IMR-90 (cell line): Measurements from ENCODE around the gene LRFN4. TPM values are rescaled to one million over a fixed set of nuclear protein-coding genes. Genes with fewer than 3 reads are reported as not detected.
A peak's percentile ranks its signal among the peaks of the same experiment; 100 is the strongest.

Source experiments
- ATAC-seq: fragments of 200-7000 bp; cut with Tn5 transposase; 2 replicates; pipeline ENCODE4 v1.9.1; 2020; ENCODE audit warnings: low read depth, mild to moderate bottlenecking, moderate library complexity
- BruUV-seq: library from RNA; stranded (reverse); fragments of 400-500 nt; replicated peaks from 2 replicates; lab custom pipeline; 2021; lab: Mats Ljungman, UMichigan
- CTCF ChIA-PET: fragments of 300-600 bp; formaldehyde crosslinking; extraction: SDS; loops from one replicate; lab custom pipeline; 2021; ENCODE audit warnings: antibody characterized with exemption; lab: Yijun Ruan, JAX
- POLR2A ChIA-PET: fragments of 300-600 bp; sonication (Branson Sonifier 250); formaldehyde crosslinking; loops from one replicate; lab custom pipeline; 2022; ENCODE audit warnings: antibody characterized with exemption; ENCODE audit not compliant: unreplicated experiment; lab: Charles Lee
- DNase-seq: peaks from one replicate; pipeline ENCODE4 v3.0.0; 2013
- H2AFZ ChIP-seq: replicated peaks from 2 replicates; pipeline ENCODE3; 2013; ENCODE audit warnings: low read length, mild to moderate bottlenecking; ENCODE audit not compliant: poor library complexity
- H2AK5ac ChIP-seq: 2 replicates; pipeline ENCODE4 v1.6.1; 2013; ENCODE audit warnings: low read depth, low read length, inconsistent platforms
- H2AK9ac ChIP-seq: replicated peaks from 2 replicates; pipeline ENCODE3; 2013; ENCODE audit warnings: mild to moderate bottlenecking, low read depth, low read length, moderate library complexity; ENCODE audit not compliant: poor library complexity
- H2BK120ac ChIP-seq: 2 replicates; pipeline ENCODE4 v1.6.1; 2013; ENCODE audit warnings: low read depth, low read length, inconsistent platforms
- H2BK15ac ChIP-seq: 3 replicates; pipeline ENCODE4 v1.6.1; 2013; ENCODE audit warnings: low read depth, low read length, inconsistent platforms
- H2BK20ac ChIP-seq: 2 replicates; pipeline ENCODE4 v1.6.1; 2013; ENCODE audit warnings: low read depth, mild to moderate bottlenecking, inconsistent platforms, low read length, moderate library complexity
- H2BK5ac ChIP-seq: 2 replicates; pipeline ENCODE4 v1.6.1; 2013; ENCODE audit warnings: mild to moderate bottlenecking, low read depth, low read length, inconsistent platforms; ENCODE audit not compliant: poor library complexity, severe bottlenecking
- H3K14ac ChIP-seq: replicated peaks from 2 replicates; pipeline ENCODE4 v1.6.1; 2013; ENCODE audit warnings: low read depth, low read length, inconsistent platforms
- H3K18ac ChIP-seq: 2 replicates; pipeline ENCODE4 v1.6.1; 2013; ENCODE audit warnings: low read depth, low read length, control low read depth
- H3K23ac ChIP-seq: 2 replicates; pipeline ENCODE4 v1.6.1; 2013; ENCODE audit warnings: low read depth, low read length, inconsistent platforms
- H3K27ac ChIP-seq: 2 replicates; pipeline ENCODE4 v1.5.1; 2013; ENCODE audit warnings: mild to moderate bottlenecking, control low read depth, low read length; ENCODE audit not compliant: insufficient read depth
- H3K27me3 ChIP-seq: 2 replicates; pipeline ENCODE4 v1.6.1; 2013; ENCODE audit warnings: low read length; ENCODE audit not compliant: control insufficient read depth, insufficient read depth
- H3K36me3 ChIP-seq: 2 replicates; pipeline ENCODE4 v1.6.1; 2013; ENCODE audit warnings: low read length, mixed read lengths; ENCODE audit not compliant: control insufficient read depth, insufficient read depth
- H3K4ac ChIP-seq: 2 replicates; pipeline ENCODE4 v1.6.1; 2013; ENCODE audit warnings: low read depth, low read length, inconsistent platforms
- H3K4me1 ChIP-seq: 2 replicates; pipeline ENCODE4 v1.6.1; 2013; ENCODE audit warnings: low read length, mixed read lengths; ENCODE audit not compliant: control insufficient read depth, insufficient read depth
- H3K4me2 ChIP-seq: 2 replicates; pipeline ENCODE4 v1.6.1; 2013; ENCODE audit warnings: low read depth, mild to moderate bottlenecking, control low read depth, low read length, moderate library complexity
- H3K4me3 ChIP-seq: 2 replicates; pipeline ENCODE4 v1.5.1; 2013; ENCODE audit warnings: low read depth, mild to moderate bottlenecking, control low read depth, low read length, moderate library complexity; ENCODE audit not compliant: insufficient read depth
- H3K56ac ChIP-seq: 2 replicates; pipeline ENCODE4 v1.6.1; 2013; ENCODE audit warnings: low read length, inconsistent platforms; ENCODE audit not compliant: insufficient read depth; ENCODE audit errors: extremely low read depth
- H3K79me1 ChIP-seq, 2 experiments: 2 replicates each; pipeline ENCODE4 v1.6.1; 2013; ENCODE audit warnings: low read length in 2 of 2, inconsistent platforms in 1 of 2, low read depth in 1 of 2
- H3K9ac ChIP-seq: 2 replicates; pipeline ENCODE4 v1.6.1; 2013; ENCODE audit warnings: low read depth, low read length, control low read depth
- H3K9me1 ChIP-seq: 2 replicates; pipeline ENCODE4 v1.6.1; 2013; ENCODE audit warnings: low read length, inconsistent platforms; ENCODE audit not compliant: insufficient read depth
- H3K9me3 ChIP-seq: 2 replicates; pipeline ENCODE4 v1.6.1; 2013; ENCODE audit warnings: low read length; ENCODE audit not compliant: control insufficient read depth, insufficient read depth
- H4K20me1 ChIP-seq: 2 replicates; pipeline ENCODE4 v1.6.1; 2013; ENCODE audit warnings: low read length, inconsistent platforms; ENCODE audit not compliant: insufficient read depth
- H4K5ac ChIP-seq: 2 replicates; pipeline ENCODE4 v1.6.1; 2013; ENCODE audit warnings: mild to moderate bottlenecking, low read depth, low read length, control low read depth
- H4K8ac ChIP-seq, 2 experiments: 2 replicates each; pipeline ENCODE4 v1.6.1; 2013; ENCODE audit warnings: low read depth in 2 of 2, low read length in 2 of 2, control low read depth in 1 of 2, inconsistent platforms in 1 of 2
- H4K91ac ChIP-seq: 2 replicates; pipeline ENCODE4 v1.6.1; 2013; ENCODE audit warnings: low read depth, low read length, inconsistent platforms; ENCODE audit not compliant: insufficient read depth
- BHLHE40 ChIP-seq: fragments of 150-350 bp; IDR thresholded peaks from 2 replicates; pipeline ENCODE4 v1.6.1; 2016; ENCODE audit warnings: mild to moderate bottlenecking, low read depth, low read length
- CHD1 ChIP-seq: IDR thresholded peaks from 2 replicates; pipeline ENCODE4 v1.6.1; 2012; ENCODE audit warnings: low read depth, low read length, improper control_type of control experiment
- FOS ChIP-seq: fragments of 150-350 bp; IDR thresholded peaks from 2 replicates; pipeline ENCODE4 v1.6.1; 2016; ENCODE audit warnings: low read depth, low read length
- MAFK ChIP-seq: IDR thresholded peaks from 2 replicates; pipeline ENCODE4 v1.6.1; 2012; ENCODE audit warnings: low read depth, low read length, improper control_type of control experiment
- MAZ ChIP-seq: IDR thresholded peaks from 2 replicates; pipeline ENCODE4 v1.6.1; 2012; ENCODE audit warnings: low read depth, mild to moderate bottlenecking, low read length, improper control_type of control experiment, moderate library complexity, borderline replicate concordance
- NFE2L2 ChIP-seq: fragments of 150-350 bp; IDR thresholded peaks from 2 replicates; pipeline ENCODE4 v1.6.1; 2016; ENCODE audit warnings: low read depth, mild to moderate bottlenecking, low read length
- POLR2A ChIP-seq: IDR thresholded peaks from 2 replicates; pipeline ENCODE4 v1.6.1; 2012; ENCODE audit warnings: mild to moderate bottlenecking, low read depth, low read length
- RAD21 ChIP-seq: IDR thresholded peaks from 2 replicates; pipeline ENCODE4 v1.6.1; 2012; ENCODE audit warnings: low read length, improper control_type of control experiment
- RCOR1 ChIP-seq: IDR thresholded peaks from 2 replicates; pipeline ENCODE4 v1.6.1; 2012; ENCODE audit warnings: mild to moderate bottlenecking, low read length, improper control_type of control experiment; ENCODE audit not compliant: insufficient replicate concordance
- RFX5 ChIP-seq: IDR thresholded peaks from 2 replicates; pipeline ENCODE4 v1.8.0; 2012; ENCODE audit warnings: low read depth, mild to moderate bottlenecking, low read length, moderate library complexity
- SMC3 ChIP-seq: fragments of 150-350 bp; IDR thresholded peaks from 2 replicates; pipeline ENCODE4 v1.6.1; 2016; ENCODE audit warnings: low read depth, mild to moderate bottlenecking, antibody characterized with exemption, low read length, moderate library complexity
- whole genome bisulfite sequencing, 2 experiments: methylation state at CpG; one replicate each; pipeline versions ENCODE4 v1.1.5 to v1.1.7; 2013; ENCODE audit warnings: missing lambda C conversion rate in 2 of 2; ENCODE audit not compliant: insufficient read length in 1 of 2; ENCODE audit errors: extremely low coverage in 2 of 2; 5-methylcytosine and 5-hydroxymethylcytosine counted together
- dilution Hi-C: fragments of 300-500 bp; cut with HindIII; formaldehyde crosslinking; loops from one replicate; pipeline ENCODE4 v1.14.3; 2018; ENCODE audit warnings: low sequenced_read_pairs; ENCODE audit not compliant: unreplicated experiment
- in situ Hi-C: fragments of 300-500 bp; cut with MboI; formaldehyde crosslinking; loops from 3 replicates; pipeline ENCODE4 v1.14.3; 2019; ENCODE audit warnings: low sequenced_read_pairs, inconsistent platforms, mixed read lengths
- intact Hi-C: fragments of 100-400 bp; cut with micrococcal nuclease; formaldehyde crosslinking; loops from 2 replicates; pipeline ENCODE4 v1.10.0; 2022
- polyA plus RNA-seq, 3 experiments: library from polyadenylated mRNA; depleted of rRNA; stranded (reverse); fragments of >200 nt; gene quantifications; 2 replicates each; pipeline ENCODE4 v1.2.3, GENCODE V29; 2012; ENCODE audit warnings: low replicate concordance in 1 of 3
- total RNA-seq: library from RNA; depleted of rRNA; stranded (reverse); fragments of >200 nt; gene quantifications from 2 replicates; pipeline ENCODE4 v1.2.3, GENCODE V29; 2012
- TF ChIP-seq, protein P1 (sequence below): conservative IDR thresholded peaks from 2 replicates; pipeline ENCODE4 v1.5.1; 2012; ENCODE audit warnings: mild to moderate bottlenecking, low read depth, low read length, improper control_type of control experiment
- TF ChIP-seq, protein P2 (sequence below): fragments of 150-350 bp; IDR thresholded peaks from 2 replicates; pipeline ENCODE4 v1.6.1; 2017; ENCODE audit warnings: mild to moderate bottlenecking, antibody characterized with exemption, low read length, low read depth

Gene LRFN4
- total and polyA plus RNA-seq, 2 of the 4 experiments (the other 2 are of a cell fraction), result 6.1 to 18.9 TPM

DNA sequence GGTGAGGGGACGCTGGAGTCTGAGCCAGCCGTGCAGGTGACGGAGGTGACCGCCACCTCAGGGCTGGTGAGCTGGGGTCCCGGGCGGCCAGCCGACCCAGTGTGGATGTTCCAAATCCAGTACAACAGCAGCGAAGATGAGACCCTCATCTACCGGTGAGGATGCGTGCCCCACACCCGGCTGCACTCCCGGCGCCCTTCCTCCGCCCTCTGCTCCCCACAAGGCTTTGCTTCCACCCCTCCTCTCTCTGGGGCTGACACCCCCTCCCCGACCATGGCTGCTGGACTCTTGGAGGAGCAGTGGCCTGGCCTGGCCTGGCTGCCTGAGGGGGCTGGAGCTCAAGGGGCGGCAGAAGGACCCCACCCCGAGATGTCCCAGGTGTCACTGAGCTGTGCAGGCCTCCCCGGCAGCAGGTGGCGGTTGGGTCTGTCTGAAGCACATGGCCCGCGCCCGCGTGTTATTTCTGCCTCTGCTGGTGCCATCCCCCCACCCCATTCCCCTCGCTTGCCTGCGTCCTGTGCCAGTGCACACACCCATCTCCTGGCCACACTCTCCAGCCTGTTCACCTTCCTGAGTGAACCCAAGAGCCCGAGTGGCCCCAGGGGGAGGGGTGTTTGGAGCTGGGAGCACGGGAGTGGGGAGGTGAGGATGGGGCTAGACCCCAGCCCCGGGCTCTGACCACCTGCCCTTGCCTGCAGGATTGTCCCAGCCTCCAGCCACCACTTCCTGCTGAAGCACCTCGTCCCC, 2.2 kb downstream of the LRFN4 start:
- in situ Hi-C loops (no loop called here), intact Hi-C loops (loop anchor here (5.0 kb wide), 2 partner anchors 113 to 173 kb away; no protein-coding TSS in a partner anchor), dilution Hi-C loops (no loop called here)
- Histone ChIP-seq H2AFZ (peak overlapping the region; percentile 23), H4K20me1 (peaks cover 6% of the 10 kb centered on the region; the same call in 1 of the 2 replicates), H3K27me3 (no peaks in the 10 kb centered on the region), H3K56ac (no peak overlapping the region), H2BK120ac (no peak overlapping the region), H3K4me2 (no peak overlapping the region), H3K36me3 (peaks cover 28% of the 10 kb centered on the region; the same call in 1 of the 2 replicates), H4K5ac (no peak overlapping the region), H3K14ac (no peak overlapping the region), H2BK15ac (no peak overlapping the region), H4K91ac (no peak overlapping the region), H4K8ac (no peak overlapping the region), H3K4ac (no peak overlapping the region), H2AK5ac (no peak overlapping the region; the same call in 1 of the 2 replicates), H3K9ac (no peak overlapping the region), H2BK20ac (no peak overlapping the region), H3K18ac (no peak overlapping the region), H2BK5ac (no peak overlapping the region), H3K23ac (no peak overlapping the region), H3K4me1 (peaks cover 4% of the 10 kb centered on the region), H3K4me3 (no peak overlapping the region), H3K27ac (no peak overlapping the region), H3K9me3 (no peaks in the 10 kb centered on the region), H3K9me1 (peaks cover 15% of the 10 kb centered on the region; the same call in 1 of the 2 replicates), H2AK9ac (no peak overlapping the region), H3K79me1 (peaks cover 3 to 30% of the 10 kb centered on the region in 2 experiments; a peak in 2 of 4 replicates)
- no TSS peak for BruUV-seq
- WGBS, 2 experiments, result 92% methylated on average over 7 of the region's 29 CpGs; no CpG with 5 or more reads in 1 of the 2 experiments
- no peak for TF ChIP-seq NFE2L2
- TF ChIP-seq RAD21, result no peak
- no peak for TF ChIP-seq MAFK
- no peak for TF ChIP-seq CHD1
- TF ChIP-seq POLR2A, result no peak
- no peak for TF ChIP-seq RFX5
- no peak for TF ChIP-seq SMC3
- TF ChIP-seq, protein P1, sequence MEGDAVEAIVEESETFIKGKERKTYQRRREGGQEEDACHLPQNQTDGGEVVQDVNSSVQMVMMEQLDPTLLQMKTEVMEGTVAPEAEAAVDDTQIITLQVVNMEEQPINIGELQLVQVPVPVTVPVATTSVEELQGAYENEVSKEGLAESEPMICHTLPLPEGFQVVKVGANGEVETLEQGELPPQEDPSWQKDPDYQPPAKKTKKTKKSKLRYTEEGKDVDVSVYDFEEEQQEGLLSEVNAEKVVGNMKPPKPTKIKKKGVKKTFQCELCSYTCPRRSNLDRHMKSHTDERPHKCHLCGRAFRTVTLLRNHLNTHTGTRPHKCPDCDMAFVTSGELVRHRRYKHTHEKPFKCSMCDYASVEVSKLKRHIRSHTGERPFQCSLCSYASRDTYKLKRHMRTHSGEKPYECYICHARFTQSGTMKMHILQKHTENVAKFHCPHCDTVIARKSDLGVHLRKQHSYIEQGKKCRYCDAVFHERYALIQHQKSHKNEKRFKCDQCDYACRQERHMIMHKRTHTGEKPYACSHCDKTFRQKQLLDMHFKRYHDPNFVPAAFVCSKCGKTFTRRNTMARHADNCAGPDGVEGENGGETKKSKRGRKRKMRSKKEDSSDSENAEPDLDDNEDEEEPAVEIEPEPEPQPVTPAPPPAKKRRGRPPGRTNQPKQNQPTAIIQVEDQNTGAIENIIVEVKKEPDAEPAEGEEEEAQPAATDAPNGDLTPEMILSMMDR, result no peak
- no peak for TF ChIP-seq BHLHE40
- TF ChIP-seq MAZ, result no peak
- TF ChIP-seq FOS, result no peak
- no peak for TF ChIP-seq RCOR1
- TF ChIP-seq, protein P2, sequence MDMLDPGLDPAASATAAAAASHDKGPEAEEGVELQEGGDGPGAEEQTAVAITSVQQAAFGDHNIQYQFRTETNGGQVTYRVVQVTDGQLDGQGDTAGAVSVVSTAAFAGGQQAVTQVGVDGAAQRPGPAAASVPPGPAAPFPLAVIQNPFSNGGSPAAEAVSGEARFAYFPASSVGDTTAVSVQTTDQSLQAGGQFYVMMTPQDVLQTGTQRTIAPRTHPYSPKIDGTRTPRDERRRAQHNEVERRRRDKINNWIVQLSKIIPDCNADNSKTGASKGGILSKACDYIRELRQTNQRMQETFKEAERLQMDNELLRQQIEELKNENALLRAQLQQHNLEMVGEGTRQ, result no peak
- ATAC-seq (no peak), DNase-seq (no peak)
- ChIA-PET POLR2A (no interaction called here), CTCF (no interaction called here)
